Breast epithelium (tissue), 4 donors: ENCODE measurements around the gene KCMF1. TPM values are rescaled to one million over a fixed set of nuclear protein-coding genes. Genes with fewer than 3 reads are reported as not detected.
A peak's percentile ranks its signal among the peaks of the same experiment; 100 is the strongest.

Experiments used
- DNase-seq, 2 donors: peaks; one replicate each; pipeline ENCODE4 v3.0.0-alpha.2; 2019; ENCODE audit warnings: low spot score in 2 of 2
- H3K27ac ChIP-seq, 2 donors: fragments of 200-600 bp; sonication (generic) in 1 of 2; one replicate each; pipeline ENCODE4 v1.5.1; 2016 to 2019; ENCODE audit warnings: mild to moderate bottlenecking in 1 of 2
- H3K27me3 ChIP-seq, 2 donors: fragments of 200-600 bp; sonication (generic) in 1 of 2; one replicate each; pipeline versions ENCODE4 v1.5.1 to v1.6.0; 2017 to 2019; ENCODE audit warnings: control low read depth in 1 of 2, mild to moderate bottlenecking in 1 of 2
- H3K36me3 ChIP-seq: fragments of 200-600 bp; one replicate; pipeline ENCODE4 v1.5.1; 2019
- H3K4me1 ChIP-seq, 2 donors: fragments of 200-600 bp; sonication (generic); one replicate each; pipeline ENCODE4 v1.5.1; 2016 to 2019; ENCODE audit warnings: control low read depth in 1 of 2
- H3K4me3 ChIP-seq, 3 donors: fragments of 200-600 bp; sonication (generic); 1 replicate in 2 of 3; 2 replicates in 1 of 3; pipeline ENCODE4 v1.5.1; 2016 to 2019; ENCODE audit warnings: mild to moderate bottlenecking in 3 of 3, moderate library complexity in 2 of 3
- H3K9me3 ChIP-seq, 2 donors: fragments of 200-600 bp; sonication (generic) in 1 of 2; one replicate each; pipeline ENCODE4 v1.5.1; 2016 to 2019; ENCODE audit warnings: control low read depth in 1 of 2
- CTCF ChIP-seq, 3 donors: fragments of 450-650 bp; IDR thresholded peaks; one replicate each; pipeline ENCODE4 v1.5.1; 2016 to 2017; ENCODE audit warnings: antibody characterized with exemption in 3 of 3, mild to moderate bottlenecking in 3 of 3, moderate library complexity in 3 of 3
- POLR2A ChIP-seq: fragments of 450-650 bp; IDR thresholded peaks from one replicate; pipeline ENCODE4 v1.6.1; 2016; ENCODE audit warnings: antibody characterized with exemption, mild to moderate bottlenecking, moderate library complexity
- POLR2AphosphoS5 ChIP-seq, 3 donors: sonication (generic); formaldehyde crosslinking; IDR thresholded peaks; one replicate each; pipeline ENCODE4 v1.6.1; 2017; ENCODE audit warnings: antibody characterized with exemption in 3 of 3
- intact Hi-C: fragments of 100-400 bp; cut with DNase I; formaldehyde crosslinking; loops from one replicate; pipeline ENCODE4 v1.15.1; 2023; ENCODE audit warnings: low total_unique reads
- total RNA-seq, 3 donors: library from RNA; depleted of rRNA; stranded (reverse); fragments of >200 nt; gene quantifications; one replicate each; pipeline ENCODE4 v1.1.0, GENCODE V29; 2016

Gene KCMF1
- total RNA-seq, 3 donors from 2014 or later: 35.7 to 68.6 (median 49.3) TPM

GRCh38 chr2:84956334-84957297, 14.3 kb upstream of the KCMF1 start:
- TF ChIP-seq POLR2AphosphoS5 (IDR thresholded peaks at IDR 0.05) (no peak), POLR2A (no peak), CTCF (IDR thresholded peaks at IDR 0.05) (no peak)
- no peak overlapping the region for H3K27ac ChIP-seq
- H3K9me3 ChIP-seq: no peaks in the 10 kb centered on the region
- DNase-seq: no peak
- intact Hi-C loops: no loop called here
- no peaks in the 10 kb centered on the region for H3K27me3 ChIP-seq
- H3K4me3 ChIP-seq: no peak overlapping the region
- H3K36me3 ChIP-seq: no peaks in the 10 kb centered on the region
- peaks cover 0 to 3% of the 10 kb centered on the region in 2 donors for H3K4me1 ChIP-seq

- intact Hi-C loops: no loop called here
- Histone ChIP-seq H3K9me3 (no peaks in the 10 kb centered on the region), H3K4me3 (no peak overlapping the region), H3K27ac (peak overlapping the region; percentile 83), H3K4me1 (peaks cover 0 to 3% of the 10 kb centered on the region in 2 donors), H3K27me3 (no peaks in the 10 kb centered on the region), H3K36me3 (no peaks in the 10 kb centered on the region)
- TF ChIP-seq CTCF (IDR thresholded peaks at IDR 0.05) (no peak), POLR2A (no peak), POLR2AphosphoS5 (IDR thresholded peaks at IDR 0.05) (no peak)
- no peak for DNase-seq
These were observed 13.2 kb upstream of the KCMF1 start for GRCh38 chr2:84957771-84958134.

GRCh38 chr2:84958135-84959059, 12.6 kb upstream of the KCMF1 start:
- H3K4me1 ChIP-seq: peaks cover 0 to 3% of the 10 kb centered on the region in 2 donors
- TF ChIP-seq POLR2A: no peak
- TF ChIP-seq POLR2AphosphoS5 (IDR thresholded peaks at IDR 0.05): no peak
- TF ChIP-seq CTCF (IDR thresholded peaks at IDR 0.05): no peak
- no peaks in the 10 kb centered on the region for H3K9me3 ChIP-seq
- no peak overlapping the region for H3K4me3 ChIP-seq
- H3K27ac ChIP-seq: peak overlapping the region; percentile 83
- H3K27me3 ChIP-seq: no peaks in the 10 kb centered on the region
- intact Hi-C loops: no loop called here
- H3K36me3 ChIP-seq: no peaks in the 10 kb centered on the region
- DNase-seq: peak in 1 of 2 donors; percentile 58

- Histone ChIP-seq H3K4me1 (peaks cover 0 to 3% of the 10 kb centered on the region in 2 donors), H3K4me3 (no peak overlapping the region), H3K36me3 (no peaks in the 10 kb centered on the region), H3K27ac (peak overlapping the region; percentile 48 to 83), H3K27me3 (no peaks in the 10 kb centered on the region), H3K9me3 (no peaks in the 10 kb centered on the region)
- intact Hi-C loops: no loop called here
- TF ChIP-seq CTCF (IDR thresholded peaks at IDR 0.05) (no peak), POLR2AphosphoS5 (IDR thresholded peaks at IDR 0.05) (no peak), POLR2A (no peak)
- no peak for DNase-seq
These were observed 11.8 kb upstream of the KCMF1 start for GRCh38 chr2:84959095-84959565.
